Neural cell (in vitro differentiated cells): ENCODE data around the gene DNAH5.

ENCODE experiments used
- EP300 ChIP-seq: fragments of 450-650 bp; conservative IDR thresholded peaks from 2 replicates; pipeline ENCODE4 v1.6.1; 2014; ENCODE audit warnings: antibody characterized with exemption, mild to moderate bottlenecking, moderate library complexity; ENCODE audit not compliant: poor library complexity, severe bottlenecking
- EZH2 ChIP-seq: fragments of 200-600, 300-800 bp; shearing (Covaris generic), sonication (generic); IDR thresholded peaks from 2 replicates; pipeline ENCODE4 v1.6.1; 2014; ENCODE audit warnings: antibody characterized with exemption, low read length, borderline replicate concordance, mild to moderate bottlenecking; ENCODE audit not compliant: insufficient read depth, poor library complexity, severe bottlenecking
- POLR2AphosphoS5 ChIP-seq: IDR thresholded peaks from 2 replicates; pipeline ENCODE4 v1.6.1; 2012
- SMC3 ChIP-seq: fragments of 450-650 bp; conservative IDR thresholded peaks from 2 replicates; pipeline ENCODE4 v1.6.1; 2014; ENCODE audit warnings: antibody characterized with exemption, mild to moderate bottlenecking, moderate library complexity; ENCODE audit not compliant: poor library complexity
- TAF1 ChIP-seq: IDR thresholded peaks from 2 replicates; pipeline ENCODE4 v1.6.1; 2012; ENCODE audit warnings: low read depth
- TF ChIP-seq, protein P1 (sequence below): fragments of 450-650 bp; IDR thresholded peaks from 2 replicates; pipeline ENCODE4 v1.5.1; 2014; ENCODE audit warnings: antibody characterized with exemption, mild to moderate bottlenecking, moderate library complexity; ENCODE audit not compliant: poor library complexity, severe bottlenecking

DNA sequence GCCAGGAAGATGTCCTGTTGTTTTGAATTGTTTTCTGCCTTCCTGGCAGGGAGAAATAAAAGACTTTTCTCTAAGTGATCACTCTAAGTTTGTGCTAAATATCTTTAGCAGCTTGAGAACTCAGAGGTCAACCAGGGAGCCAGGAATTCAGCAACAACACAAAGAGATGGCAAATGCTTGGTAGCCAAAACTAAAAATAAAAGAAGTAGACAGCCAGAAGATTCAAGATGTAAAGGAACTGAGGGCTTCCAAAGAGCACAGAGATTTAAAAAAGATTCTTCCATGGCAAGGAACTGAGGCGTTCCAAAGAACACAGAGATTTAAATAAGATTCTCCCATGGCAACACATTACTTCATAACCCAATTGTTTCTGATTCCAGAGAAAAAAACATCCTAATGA is 9.6 kb downstream of the DNAH5 start:
- TF ChIP-seq POLR2AphosphoS5 (no peak), EP300 (no peak), EZH2 (no peak), TAF1 (no peak), SMC3 (no peak)
- TF ChIP-seq, protein P1, sequence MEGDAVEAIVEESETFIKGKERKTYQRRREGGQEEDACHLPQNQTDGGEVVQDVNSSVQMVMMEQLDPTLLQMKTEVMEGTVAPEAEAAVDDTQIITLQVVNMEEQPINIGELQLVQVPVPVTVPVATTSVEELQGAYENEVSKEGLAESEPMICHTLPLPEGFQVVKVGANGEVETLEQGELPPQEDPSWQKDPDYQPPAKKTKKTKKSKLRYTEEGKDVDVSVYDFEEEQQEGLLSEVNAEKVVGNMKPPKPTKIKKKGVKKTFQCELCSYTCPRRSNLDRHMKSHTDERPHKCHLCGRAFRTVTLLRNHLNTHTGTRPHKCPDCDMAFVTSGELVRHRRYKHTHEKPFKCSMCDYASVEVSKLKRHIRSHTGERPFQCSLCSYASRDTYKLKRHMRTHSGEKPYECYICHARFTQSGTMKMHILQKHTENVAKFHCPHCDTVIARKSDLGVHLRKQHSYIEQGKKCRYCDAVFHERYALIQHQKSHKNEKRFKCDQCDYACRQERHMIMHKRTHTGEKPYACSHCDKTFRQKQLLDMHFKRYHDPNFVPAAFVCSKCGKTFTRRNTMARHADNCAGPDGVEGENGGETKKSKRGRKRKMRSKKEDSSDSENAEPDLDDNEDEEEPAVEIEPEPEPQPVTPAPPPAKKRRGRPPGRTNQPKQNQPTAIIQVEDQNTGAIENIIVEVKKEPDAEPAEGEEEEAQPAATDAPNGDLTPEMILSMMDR: no peak
